NOMO-1 treated with DMSO at 0.1 percent for 48 hours (cell line): Measurements from ENCODE around the gene TMEM272.
A peak's percentile ranks its signal among the peaks of the same experiment; 100 is the strongest.

ENCODE experiments used
- DNase-seq: peaks from one replicate; lab custom pipeline; 2025; ENCODE audit not compliant: unreplicated experiment; lab: John Stamatoyannopoulos, UW

The TMEM272 gene, protein sequence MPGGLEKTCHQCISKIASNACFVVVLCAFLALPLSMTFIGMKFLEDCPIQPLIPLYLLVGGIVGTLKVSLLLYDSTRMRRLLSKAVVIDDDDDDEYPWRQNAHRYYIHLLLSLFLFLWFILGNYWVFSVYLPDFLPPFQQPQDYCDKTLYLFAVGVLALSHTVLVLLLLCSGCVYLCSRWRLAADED

DNA sequence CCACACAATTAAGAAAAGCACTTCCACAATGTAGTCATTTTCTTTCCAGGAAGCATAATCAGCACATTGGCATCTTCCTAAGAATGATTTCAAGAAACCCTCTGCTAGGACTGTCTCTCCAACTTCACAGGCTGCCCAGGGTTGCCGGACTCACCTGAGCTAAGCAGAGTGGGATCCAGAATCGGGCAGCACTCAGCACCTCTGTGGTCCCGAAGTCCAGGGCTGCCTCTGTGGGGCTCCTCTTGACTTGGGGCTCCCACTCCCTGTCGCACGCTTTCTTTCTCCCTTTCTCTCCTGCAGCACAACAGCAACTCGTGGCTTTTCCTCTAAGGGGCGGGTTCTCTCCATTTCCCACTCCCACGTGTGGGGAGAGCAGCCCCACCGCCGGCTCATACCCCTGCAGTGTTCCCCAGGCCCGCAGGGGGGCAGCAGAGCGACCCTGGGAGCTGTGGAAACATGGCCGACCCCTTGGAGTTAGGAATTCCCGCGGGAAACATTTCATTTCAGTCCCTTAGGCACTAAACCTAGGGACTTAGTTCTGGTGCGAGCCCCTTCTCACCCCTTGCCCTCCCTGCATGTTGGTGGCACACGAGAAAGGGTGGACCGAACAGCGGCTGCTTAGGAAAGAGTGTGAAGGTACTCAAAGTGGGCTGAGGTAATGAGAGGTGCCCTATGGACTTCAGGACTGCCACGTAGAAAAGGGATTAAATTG is at the start of gene TMEM272:
TSS of gene TMEM272 (minus strand) at position 316 of the 712 bp plus-strand sequence. CDS start 6,647 bp downstream, outside the sequence.
- DNase-seq = no peak

DNA sequence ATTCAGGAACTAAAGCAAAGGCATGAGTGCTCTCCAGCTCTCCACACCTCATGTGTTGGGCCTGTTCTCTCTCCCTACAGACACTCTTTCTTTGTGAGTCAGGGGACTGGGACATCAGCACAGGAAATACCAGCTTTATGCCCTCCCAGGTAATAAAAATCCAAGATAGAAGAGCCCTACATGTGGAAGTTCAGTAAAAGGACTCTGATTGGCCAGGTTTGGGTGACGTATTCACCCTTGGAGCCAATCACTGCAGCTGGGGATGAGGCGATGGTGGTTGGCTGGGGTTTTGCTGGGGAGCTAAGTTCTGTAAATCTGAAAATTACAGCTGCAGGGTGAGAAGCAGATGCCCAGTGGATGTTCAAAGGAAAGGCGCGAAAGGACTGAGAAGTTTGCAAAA is 49.3 kb upstream of the TMEM272 start:
- no peak for DNase-seq

DNA sequence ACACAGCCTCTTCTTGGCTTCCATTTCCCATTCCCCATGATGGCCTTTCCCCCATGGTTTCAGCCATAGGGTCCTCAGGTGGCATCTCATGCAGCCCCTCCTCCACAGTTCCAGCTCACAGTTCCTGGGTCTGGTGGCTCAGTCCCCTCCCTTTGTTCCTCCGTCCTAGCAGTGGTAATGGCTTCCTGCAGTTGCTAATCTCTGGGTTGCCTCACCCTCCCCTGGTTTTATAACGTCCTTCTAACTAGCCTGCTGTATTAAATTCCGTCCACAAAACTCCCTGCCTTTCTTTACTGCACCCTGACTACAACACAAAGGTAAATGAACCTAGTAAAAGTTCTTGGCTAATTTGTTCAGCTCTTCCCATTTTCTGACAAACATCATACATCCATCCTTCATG is 47.7 kb upstream of the TMEM272 start:
- DNase-seq = no peak

GRCh38 chr13:51887468-51887867 is 42.5 kb upstream of the TMEM272 start:
- DNase-seq = no peak

GRCh38 chr13:51885651-51886050 is 40.7 kb upstream of the TMEM272 start:
- DNase-seq = no peak

DNA sequence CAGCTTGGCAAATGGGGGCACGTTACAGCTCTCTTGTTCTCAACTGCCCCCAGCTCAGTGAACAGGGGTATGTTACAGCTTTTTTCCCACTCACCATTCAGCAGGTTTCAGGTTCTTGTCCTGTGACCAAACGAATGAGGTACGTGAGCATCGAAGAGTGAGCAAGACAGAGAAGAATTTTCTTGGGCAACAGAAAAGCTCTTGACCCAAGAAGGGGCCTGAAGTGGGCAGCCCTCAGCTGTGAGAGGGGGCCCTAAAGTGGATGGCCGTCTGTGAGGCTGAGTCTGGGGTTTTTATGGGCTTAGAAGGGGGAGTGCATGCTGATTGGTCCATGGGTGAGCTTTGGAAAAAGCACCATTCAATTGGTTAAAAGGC is 38.2 kb upstream of the TMEM272 start:
- DNase-seq = no peak

GRCh38 chr13:51882570-51883225 is 37.7 kb upstream of the TMEM272 start:
- DNase-seq = no peak

- no peak for DNase-seq
Measured at GRCh38 chr13:51881296-51881695, 36.3 kb upstream of the TMEM272 start.

DNA sequence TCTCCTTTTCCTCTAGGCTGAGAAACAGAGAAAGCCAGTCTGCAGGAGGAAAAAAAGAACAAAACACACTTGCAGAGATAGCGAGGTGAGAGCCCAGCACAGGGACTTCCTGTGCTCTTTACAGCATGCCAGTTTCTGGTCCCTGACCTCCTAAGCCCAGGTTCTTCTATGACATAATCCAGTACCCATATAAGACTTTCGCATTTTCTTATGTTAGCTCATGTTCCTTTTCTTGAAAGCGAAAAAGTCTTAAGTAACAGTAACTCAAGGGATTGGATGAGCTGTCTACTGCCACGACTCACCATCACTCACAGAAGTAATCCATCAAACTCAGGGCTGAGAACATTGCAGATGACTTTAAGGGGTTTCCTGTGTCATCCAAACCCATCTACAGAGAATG is 34.2 kb upstream of the TMEM272 start:
- no peak for DNase-seq

- no peak for DNase-seq
Measured at GRCh38 chr13:51874651-51875050, 29.7 kb upstream of the TMEM272 start.

GRCh38 chr13:51873837-51874236 is 28.9 kb upstream of the TMEM272 start:
- DNase-seq = no peak

- DNase-seq = no peak
Measured at GRCh38 chr13:51873117-51873798, 28.3 kb upstream of the TMEM272 start.

GRCh38 chr13:51870616-51871015 is 25.6 kb upstream of the TMEM272 start:
- no peak for DNase-seq

DNA sequence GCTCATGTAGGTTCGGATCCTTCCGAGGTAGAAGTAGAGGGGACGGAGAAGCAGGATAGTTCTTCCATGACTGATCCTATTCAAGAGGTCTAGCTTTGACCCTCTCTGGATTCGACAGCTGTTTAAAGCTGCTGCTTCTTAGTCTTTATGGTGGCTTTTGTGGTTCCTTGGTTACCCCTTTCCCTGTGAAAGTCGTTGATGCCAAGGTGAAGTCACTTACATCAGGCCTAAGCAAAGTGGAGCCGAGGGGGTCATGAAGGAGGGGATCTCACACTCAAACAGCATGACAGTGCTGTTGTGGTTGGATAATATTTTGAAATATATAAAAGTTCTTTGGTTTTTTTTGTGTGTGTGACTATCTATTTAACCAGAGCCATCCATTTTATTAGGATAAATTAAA is 24.9 kb upstream of the TMEM272 start:
- no peak for DNase-seq

GRCh38 chr13:51867062-51867461 is 22.1 kb upstream of the TMEM272 start:
- DNase-seq = no peak

- no peak for DNase-seq
Measured at GRCh38 chr13:51865838-51866237, 20.9 kb upstream of the TMEM272 start.

DNA sequence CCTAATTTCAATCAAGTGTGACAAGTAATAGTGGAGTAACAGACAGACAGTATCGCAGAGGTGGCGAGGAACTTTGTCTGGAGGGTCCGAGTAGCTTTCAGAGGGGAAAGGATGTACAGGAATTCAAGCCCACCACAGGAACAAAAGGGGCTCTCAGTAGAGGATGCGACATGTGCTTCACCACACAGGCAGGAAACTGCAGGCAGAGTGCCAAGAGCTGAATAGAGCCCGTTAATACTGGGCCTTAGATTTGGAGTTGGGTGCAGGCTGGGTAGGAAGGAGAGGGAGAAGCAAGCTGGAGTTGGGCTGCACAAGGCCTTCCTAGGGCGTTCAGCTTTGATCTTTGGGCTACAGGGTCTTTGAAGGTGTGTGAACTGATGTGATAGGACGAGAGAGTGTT is 18.0 kb upstream of the TMEM272 start:
- no peak for DNase-seq

- DNase-seq = peak; percentile 5
Measured at GRCh38 chr13:51861723-51862300, 16.8 kb upstream of the TMEM272 start, which contains the start of gene CCDC70. Gene CCDC70, plus strand, starts transcription at chr13:51861969. Its CDS starts 3,443 bp downstream, at chr13:51865412.

GRCh38 chr13:51858433-51859247 is 13.7 kb upstream of the TMEM272 start:
- no peak for DNase-seq

- no peak for DNase-seq
Measured at GRCh38 chr13:51856998-51857397, 12.0 kb upstream of the TMEM272 start.
